ENCODE results near the gene SLC25A28. TPM values are rescaled to one million over a fixed set of nuclear protein-coding genes. Genes with fewer than 3 reads are reported as not detected.

SLC25A28 gene
- total RNA-seq, 1 experiment from 2014 or later: 22.2 TPM

DNA sequence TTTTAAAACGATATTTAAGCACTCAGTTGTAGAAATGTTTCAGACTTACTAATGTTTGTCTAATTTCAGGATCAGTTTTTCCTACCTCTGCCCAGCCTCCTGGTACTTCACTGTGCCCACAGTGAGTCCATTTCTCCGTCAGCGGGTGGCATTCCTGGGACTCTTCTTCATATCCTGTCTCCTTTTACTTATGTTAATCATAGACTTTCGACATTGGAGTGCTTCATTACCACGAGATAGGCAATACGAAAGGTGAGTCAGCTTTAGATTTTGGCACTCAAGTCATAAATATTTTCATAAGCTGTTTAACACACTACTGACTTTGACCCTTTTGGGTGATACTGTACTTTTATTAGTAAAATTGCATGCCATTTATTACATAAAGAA is 41.1 kb upstream of the SLC25A28 start:
- no peak overlapping the region for H2BK5ac ChIP-seq (ENCODE audit: insufficient read length, low read length)
- peaks cover 22% of the 10 kb centered on the region for H3K27me3 Mint-ChIP-seq (ENCODE audit: low read depth)
- no peaks in the 10 kb centered on the region for H3K79me2 ChIP-seq (ENCODE audit: insufficient read depth, low read length)
- no peaks in the 10 kb centered on the region; the same call in 1 of the 2 replicates for H3K27me3 ChIP-seq (ENCODE audit: insufficient read depth, low read length)
- H2AK5ac ChIP-seq (ENCODE audit: insufficient read length, low read length): no peak overlapping the region
- TF ChIP-seq, protein P1, sequence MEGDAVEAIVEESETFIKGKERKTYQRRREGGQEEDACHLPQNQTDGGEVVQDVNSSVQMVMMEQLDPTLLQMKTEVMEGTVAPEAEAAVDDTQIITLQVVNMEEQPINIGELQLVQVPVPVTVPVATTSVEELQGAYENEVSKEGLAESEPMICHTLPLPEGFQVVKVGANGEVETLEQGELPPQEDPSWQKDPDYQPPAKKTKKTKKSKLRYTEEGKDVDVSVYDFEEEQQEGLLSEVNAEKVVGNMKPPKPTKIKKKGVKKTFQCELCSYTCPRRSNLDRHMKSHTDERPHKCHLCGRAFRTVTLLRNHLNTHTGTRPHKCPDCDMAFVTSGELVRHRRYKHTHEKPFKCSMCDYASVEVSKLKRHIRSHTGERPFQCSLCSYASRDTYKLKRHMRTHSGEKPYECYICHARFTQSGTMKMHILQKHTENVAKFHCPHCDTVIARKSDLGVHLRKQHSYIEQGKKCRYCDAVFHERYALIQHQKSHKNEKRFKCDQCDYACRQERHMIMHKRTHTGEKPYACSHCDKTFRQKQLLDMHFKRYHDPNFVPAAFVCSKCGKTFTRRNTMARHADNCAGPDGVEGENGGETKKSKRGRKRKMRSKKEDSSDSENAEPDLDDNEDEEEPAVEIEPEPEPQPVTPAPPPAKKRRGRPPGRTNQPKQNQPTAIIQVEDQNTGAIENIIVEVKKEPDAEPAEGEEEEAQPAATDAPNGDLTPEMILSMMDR (conservative IDR thresholded peaks at IDR 0.05): no peak
- no peak overlapping the region for H3K23ac ChIP-seq (ENCODE audit: insufficient read length, low read depth, low read length)
- no peak overlapping the region for H2BK15ac ChIP-seq (ENCODE audit: low read depth, low read length)
- no peak overlapping the region for H4K5ac ChIP-seq (ENCODE audit: insufficient read length, low read depth, low read length)
- no peak overlapping the region for H3K18ac ChIP-seq (ENCODE audit: insufficient read length, low read depth, low read length)
- no peak overlapping the region for H4K8ac ChIP-seq (replicated peaks; ENCODE audit: insufficient read length, low read depth, low read length)
- H2BK20ac ChIP-seq (ENCODE audit: low read depth, low read length, poor library complexity, severe bottlenecking): no peak overlapping the region
- no peaks in the 10 kb centered on the region for H4K20me1 ChIP-seq (ENCODE audit: control insufficient read depth, insufficient read depth, insufficient read length)
- peaks cover 14 to 16% of the 10 kb centered on the region in 2 experiments for H3K4me1 Mint-ChIP-seq
- H2BK120ac ChIP-seq (ENCODE audit: low read depth, low read length, poor library complexity, severe bottlenecking): no peak overlapping the region
- no peak overlapping the region for H2AFZ ChIP-seq (ENCODE audit: low read length)
- H3K4me2 ChIP-seq (ENCODE audit: insufficient read depth, insufficient read length, low read length): no peak overlapping the region
- H3K79me1 ChIP-seq (ENCODE audit: insufficient read depth, low read depth, low read length, poor library complexity, severe bottlenecking): no peaks in the 10 kb centered on the region
- H3K27ac Mint-ChIP-seq: no peak overlapping the region; a peak in 1 of 7 replicates
- H3K4me1 ChIP-seq (ENCODE audit: insufficient read depth, low read length): no peaks in the 10 kb centered on the region
- DNase-seq: no peak
- no peak overlapping the region for H3T11ph ChIP-seq (ENCODE audit: low read length)
- no peak overlapping the region for H3K4ac ChIP-seq (ENCODE audit: low read depth, low read length)
- H3K14ac ChIP-seq (ENCODE audit: insufficient read depth, low read length): no peak overlapping the region
- WGBS (ENCODE audit: extremely low coverage, insufficient read length, low lambda C conversion rate): no CpG with 5 or more reads among the region's 6 CpGs
- H3K23me2 ChIP-seq (ENCODE audit: insufficient read length, low read depth, low read length, poor library complexity, severe bottlenecking): peaks cover 12% of the 10 kb centered on the region
- H3K56ac ChIP-seq (ENCODE audit: insufficient read length, low read depth, low read length): no peak overlapping the region
- no peaks in the 10 kb centered on the region; a peak in 2 of 5 replicates for H3K9me3 Mint-ChIP-seq
- no peak overlapping the region for H4K91ac ChIP-seq (ENCODE audit: insufficient read length, low read depth, low read length)
- H3K9me3 ChIP-seq (ENCODE audit: control insufficient read depth, low read depth, low read length): no peaks in the 10 kb centered on the region
- no peak overlapping the region for H3K4me3 Mint-ChIP-seq
- no peak overlapping the region for H3K9ac ChIP-seq (ENCODE audit: extremely low read depth, insufficient read length, low read length)
- H3K27ac ChIP-seq (ENCODE audit: insufficient read length, low read depth, low read length): no peak overlapping the region
- peaks cover 0 to 20% (median 0%) of the 10 kb centered on the region in 3 experiments; a peak in 5 of 7 replicates for H3K36me3 Mint-ChIP-seq (ENCODE audit: insufficient read depth in 1 of 3, low read depth in 3 of 3)
- no peak overlapping the region for H2BK12ac ChIP-seq (ENCODE audit: insufficient read length, low read depth, low read length)

Data from H9 (cell line).